Stomach smooth muscle (tissue), 2 donors: ENCODE results near the gene BAAT.

Source experiments
- H3K27ac ChIP-seq: one replicate; pipeline ENCODE4 v1.7.0; 2013; ENCODE audit warnings: mild to moderate bottlenecking, low read length, inconsistent platforms
- H3K27me3 ChIP-seq, 2 donors: one replicate each; pipeline ENCODE4 v1.7.0; 2013; ENCODE audit warnings: low read length in 2 of 2; ENCODE audit not compliant: insufficient read depth in 2 of 2, control insufficient read depth in 1 of 2
- H3K36me3 ChIP-seq, 2 donors: one replicate each; pipeline ENCODE4 v1.7.0; 2013; ENCODE audit warnings: low read length in 2 of 2; ENCODE audit not compliant: control insufficient read depth in 2 of 2, insufficient read depth in 2 of 2
- H3K4me1 ChIP-seq: one replicate; pipeline ENCODE4 v1.7.0; 2013; ENCODE audit warnings: low read length; ENCODE audit not compliant: control insufficient read depth, insufficient read depth
- H3K4me3 ChIP-seq, 2 donors: one replicate each; pipeline ENCODE4 v1.7.0; 2013; ENCODE audit warnings: low read length in 2 of 2
- H3K9ac ChIP-seq, 2 donors: one replicate each; pipeline ENCODE4 v1.7.0; 2013; ENCODE audit warnings: low read length in 2 of 2, mild to moderate bottlenecking in 1 of 2
- H3K9me3 ChIP-seq, 2 donors: one replicate each; pipeline ENCODE4 v1.7.0; 2013; ENCODE audit warnings: low read length in 2 of 2; ENCODE audit not compliant: control insufficient read depth in 2 of 2
- donor health status: healthy.
- donor health status: Pancreatic carcinoma.

Gene BAAT

GRCh38 chr9:101323129-101323528 is 61.7 kb downstream of the BAAT start:
- no peak overlapping the region for H3K4me3 ChIP-seq
- no peaks in the 10 kb centered on the region for H3K4me1 ChIP-seq
- no peaks in the 10 kb centered on the region for H3K36me3 ChIP-seq
- no peak overlapping the region for H3K9ac ChIP-seq
- H3K9me3 ChIP-seq = no peaks in the 10 kb centered on the region
- H3K27ac ChIP-seq = no peak overlapping the region
- no peaks in the 10 kb centered on the region for H3K27me3 ChIP-seq

GRCh38 chr9:101317735-101318134 is 67.1 kb downstream of the BAAT start:
- no peaks in the 10 kb centered on the region for H3K27me3 ChIP-seq
- H3K27ac ChIP-seq = no peak overlapping the region
- H3K9me3 ChIP-seq = no peaks in the 10 kb centered on the region
- H3K4me3 ChIP-seq = no peak overlapping the region
- H3K36me3 ChIP-seq = no peaks in the 10 kb centered on the region
- no peak overlapping the region for H3K9ac ChIP-seq
- H3K4me1 ChIP-seq = no peaks in the 10 kb centered on the region

GRCh38 chr9:101315112-101315450 is 69.7 kb downstream of the BAAT start:
- H3K27ac ChIP-seq = no peak overlapping the region

GRCh38 chr9:101312661-101313060 is 72.1 kb downstream of the BAAT start:
- H3K4me3 ChIP-seq = no peak overlapping the region
- H3K27me3 ChIP-seq = peaks cover 0 to 3% of the 10 kb centered on the region in 2 donors
- no peaks in the 10 kb centered on the region for H3K36me3 ChIP-seq
- no peak overlapping the region for H3K27ac ChIP-seq
- no peaks in the 10 kb centered on the region for H3K4me1 ChIP-seq
- no peak overlapping the region for H3K9ac ChIP-seq
- H3K9me3 ChIP-seq = no peaks in the 10 kb centered on the region

More at GRCh38 chr9:101315112-101315450, 69.7 kb downstream of the BAAT start:
- Histone ChIP-seq H3K4me3 (no peak overlapping the region), H3K9me3 (no peaks in the 10 kb centered on the region), H3K36me3 (no peaks in the 10 kb centered on the region), H3K9ac (no peak overlapping the region), H3K27me3 (no peaks in the 10 kb centered on the region), H3K4me1 (no peaks in the 10 kb centered on the region)

GRCh38 chr9:101311758-101312420 is 72.9 kb downstream of the BAAT start:
- no peak overlapping the region for H3K27ac ChIP-seq
- H3K27me3 ChIP-seq = peaks cover 0 to 3% of the 10 kb centered on the region in 2 donors
- no peak overlapping the region for H3K9ac ChIP-seq
- H3K4me1 ChIP-seq = no peaks in the 10 kb centered on the region
- H3K36me3 ChIP-seq = no peaks in the 10 kb centered on the region
- H3K9me3 ChIP-seq = no peaks in the 10 kb centered on the region
- H3K4me3 ChIP-seq = no peak overlapping the region

- Histone ChIP-seq H3K9me3 (no peaks in the 10 kb centered on the region), H3K36me3 (no peaks in the 10 kb centered on the region), H3K4me1 (no peaks in the 10 kb centered on the region), H3K27ac (no peak overlapping the region), H3K9ac (no peak overlapping the region), H3K27me3 (peaks cover 0 to 3% of the 10 kb centered on the region in 2 donors), H3K4me3 (no peak overlapping the region)
These were observed 73.6 kb downstream of the BAAT start for GRCh38 chr9:101311191-101311590.
